ENCODE data around the gene KCTD2. TPM values are rescaled to one million over a fixed set of nuclear protein-coding genes. Genes with fewer than 3 reads are reported as not detected.

Gene KCTD2
- total and polyA plus RNA-seq, 2 of the 13 experiments (the other 11 are each of a cell fraction or from before 2014, with no cell fraction given) = 28.3 to 32.6 TPM

GRCh38 chr17:75084039-75084660, 37.1 kb downstream of the KCTD2 start (continued):
- TF ChIP-seq ZNF496 (CRISPR knock-in tag; IDR thresholded peaks at IDR 0.05; ENCODE audit: insufficient replicate concordance) = no peak
- peak; percentile 93 for TF ChIP-seq RCOR2 (CRISPR knock-in tag; IDR thresholded peaks at IDR 0.05)
- TF ChIP-seq PRPF4 (IDR thresholded peaks at IDR 0.05; ENCODE audit: low read depth, low read length, poor library complexity, severe bottlenecking) = no peak
- peak; percentile 68; the same call in 1 of the 2 replicates for TF ChIP-seq CBX5 (CRISPR knock-in tag; IDR thresholded peaks at IDR 0.05; ENCODE audit: borderline replicate concordance)
- TF ChIP-seq RXRB (CRISPR knock-in tag; IDR thresholded peaks at IDR 0.05; ENCODE audit: borderline replicate concordance) = peak; percentile 97
- TF ChIP-seq ZNF639 (CRISPR knock-in tag; conservative IDR thresholded peaks at IDR 0.05) = 0 out of 2 replicates have a peak, but pooled peaks have one; percentile 52
- TF ChIP-seq ZSCAN12 (CRISPR knock-in tag; IDR thresholded peaks at IDR 0.05) = no peak
- peak; percentile 82 for TF ChIP-seq ZNF772 (CRISPR knock-in tag; IDR thresholded peaks at IDR 0.05)
- TF ChIP-seq, protein P1, sequence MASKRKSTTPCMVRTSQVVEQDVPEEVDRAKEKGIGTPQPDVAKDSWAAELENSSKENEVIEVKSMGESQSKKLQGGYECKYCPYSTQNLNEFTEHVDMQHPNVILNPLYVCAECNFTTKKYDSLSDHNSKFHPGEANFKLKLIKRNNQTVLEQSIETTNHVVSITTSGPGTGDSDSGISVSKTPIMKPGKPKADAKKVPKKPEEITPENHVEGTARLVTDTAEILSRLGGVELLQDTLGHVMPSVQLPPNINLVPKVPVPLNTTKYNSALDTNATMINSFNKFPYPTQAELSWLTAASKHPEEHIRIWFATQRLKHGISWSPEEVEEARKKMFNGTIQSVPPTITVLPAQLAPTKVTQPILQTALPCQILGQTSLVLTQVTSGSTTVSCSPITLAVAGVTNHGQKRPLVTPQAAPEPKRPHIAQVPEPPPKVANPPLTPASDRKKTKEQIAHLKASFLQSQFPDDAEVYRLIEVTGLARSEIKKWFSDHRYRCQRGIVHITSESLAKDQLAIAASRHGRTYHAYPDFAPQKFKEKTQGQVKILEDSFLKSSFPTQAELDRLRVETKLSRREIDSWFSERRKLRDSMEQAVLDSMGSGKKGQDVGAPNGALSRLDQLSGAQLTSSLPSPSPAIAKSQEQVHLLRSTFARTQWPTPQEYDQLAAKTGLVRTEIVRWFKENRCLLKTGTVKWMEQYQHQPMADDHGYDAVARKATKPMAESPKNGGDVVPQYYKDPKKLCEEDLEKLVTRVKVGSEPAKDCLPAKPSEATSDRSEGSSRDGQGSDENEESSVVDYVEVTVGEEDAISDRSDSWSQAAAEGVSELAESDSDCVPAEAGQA (IDR thresholded peaks at IDR 0.05; ENCODE audit: low read depth) = 0 out of 2 replicates have a peak, but pooled peaks have one; percentile 58
- TF ChIP-seq, protein P1 (CRISPR knock-in tag; IDR thresholded peaks at IDR 0.05; ENCODE audit: borderline replicate concordance) = no peak
- no peak for TF ChIP-seq HMGA1 (CRISPR knock-in tag; conservative IDR thresholded peaks at IDR 0.05)
- TF ChIP-seq, protein P2, sequence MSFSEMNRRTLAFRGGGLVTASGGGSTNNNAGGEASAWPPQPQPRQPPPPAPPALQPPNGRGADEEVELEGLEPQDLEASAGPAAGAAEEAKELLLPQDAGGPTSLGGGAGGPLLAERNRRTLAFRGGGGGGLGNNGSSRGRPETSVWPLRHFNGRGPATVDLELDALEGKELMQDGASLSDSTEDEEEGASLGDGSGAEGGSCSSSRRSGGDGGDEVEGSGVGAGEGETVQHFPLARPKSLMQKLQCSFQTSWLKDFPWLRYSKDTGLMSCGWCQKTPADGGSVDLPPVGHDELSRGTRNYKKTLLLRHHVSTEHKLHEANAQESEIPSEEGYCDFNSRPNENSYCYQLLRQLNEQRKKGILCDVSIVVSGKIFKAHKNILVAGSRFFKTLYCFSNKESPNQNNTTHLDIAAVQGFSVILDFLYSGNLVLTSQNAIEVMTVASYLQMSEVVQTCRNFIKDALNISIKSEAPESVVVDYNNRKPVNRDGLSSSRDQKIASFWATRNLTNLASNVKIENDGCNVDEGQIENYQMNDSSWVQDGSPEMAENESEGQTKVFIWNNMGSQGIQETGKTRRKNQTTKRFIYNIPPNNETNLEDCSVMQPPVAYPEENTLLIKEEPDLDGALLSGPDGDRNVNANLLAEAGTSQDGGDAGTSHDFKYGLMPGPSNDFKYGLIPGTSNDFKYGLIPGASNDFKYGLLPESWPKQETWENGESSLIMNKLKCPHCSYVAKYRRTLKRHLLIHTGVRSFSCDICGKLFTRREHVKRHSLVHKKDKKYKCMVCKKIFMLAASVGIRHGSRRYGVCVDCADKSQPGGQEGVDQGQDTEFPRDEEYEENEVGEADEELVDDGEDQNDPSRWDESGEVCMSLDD (CRISPR knock-in tag; IDR thresholded peaks at IDR 0.05; ENCODE audit: borderline replicate concordance) = peak; percentile 43; the same call in 1 of the 2 replicates
- TF ChIP-seq, protein P3, sequence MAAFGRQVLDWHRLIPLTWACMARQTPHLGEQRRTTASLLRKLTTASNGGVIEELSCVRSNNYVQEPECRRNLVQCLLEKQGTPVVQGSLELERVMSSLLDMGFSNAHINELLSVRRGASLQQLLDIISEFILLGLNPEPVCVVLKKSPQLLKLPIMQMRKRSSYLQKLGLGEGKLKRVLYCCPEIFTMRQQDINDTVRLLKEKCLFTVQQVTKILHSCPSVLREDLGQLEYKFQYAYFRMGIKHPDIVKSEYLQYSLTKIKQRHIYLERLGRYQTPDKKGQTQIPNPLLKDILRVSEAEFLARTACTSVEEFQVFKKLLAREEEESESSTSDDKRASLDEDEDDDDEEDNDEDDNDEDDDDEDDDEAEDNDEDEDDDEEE (CRISPR knock-in tag; IDR thresholded peaks at IDR 0.05) = no peak

All from HepG2 (cell line).